CD4-positive, alpha-beta memory T cell (primary cell): ENCODE measurements around the gene TMEM258. TPM values are rescaled to one million over a fixed set of nuclear protein-coding genes. Genes with fewer than 3 reads are reported as not detected.

Experiments
- CTCF ChIA-PET: fragments of 350-600 bp; sonication (Branson Sonifier 250); formaldehyde crosslinking; loops from one replicate; lab custom pipeline; 2021; ENCODE audit warnings: inconsistent platforms; ENCODE audit not compliant: partially characterized antibody; lab: Charles Lee
- POLR2A ChIA-PET: fragments of 350-600 bp; sonication (Branson Sonifier 250); formaldehyde crosslinking; loops from one replicate; lab custom pipeline; 2021; ENCODE audit not compliant: partially characterized antibody; lab: Charles Lee
- DNase-seq, 5 donors: peaks; one replicate each; pipeline versions ENCODE4 v3.0.0 to v3.0.0-alpha.2; 2020 to 2022; ENCODE audit warnings: mixed read lengths in 1 of 5
- H3K27ac ChIP-seq: one replicate; pipeline ENCODE4 v1.7.0; 2013; ENCODE audit warnings: low read depth, low read length
- H3K27me3 ChIP-seq: 2 replicates; pipeline ENCODE4 v1.7.0; 2013; ENCODE audit warnings: mild to moderate bottlenecking, low read length, moderate library complexity; ENCODE audit not compliant: insufficient read depth
- H3K36me3 ChIP-seq: 2 replicates; pipeline ENCODE4 v1.7.0; 2013; ENCODE audit warnings: mild to moderate bottlenecking, low read length, moderate library complexity; ENCODE audit not compliant: insufficient read depth
- H3K4me1 ChIP-seq: 2 replicates; pipeline ENCODE4 v1.7.0; 2013; ENCODE audit warnings: mild to moderate bottlenecking, low read length, moderate library complexity; ENCODE audit not compliant: insufficient read depth
- H3K4me3 ChIP-seq, 2 donors: one replicate each; pipeline ENCODE4 v1.7.0; 2013; ENCODE audit warnings: low read length in 2 of 2, mild to moderate bottlenecking in 1 of 2
- H3K9me3 ChIP-seq, 2 donors: one replicate each; pipeline ENCODE4 v1.7.0; 2013; ENCODE audit warnings: low read length in 2 of 2, control low read depth in 1 of 2; ENCODE audit not compliant: control insufficient read depth in 1 of 2
- H3K27ac Mint-ChIP-seq, 7 donors: one replicate each; pipeline ENCODE4 v1.8.0; 2020 to 2021; ENCODE audit warnings: mixed read lengths in 7 of 7, mild to moderate bottlenecking in 6 of 7, inconsistent platforms in 3 of 7, moderate library complexity in 3 of 7
- H3K27me3 Mint-ChIP-seq, 2 donors: one replicate each; pipeline ENCODE4 v1.8.0; 2020 to 2021; ENCODE audit warnings: mixed read lengths in 2 of 2
- H3K36me3 Mint-ChIP-seq, 2 donors: one replicate each; pipeline ENCODE4 v1.8.0; 2020 to 2021; ENCODE audit warnings: mixed read lengths in 2 of 2, inconsistent platforms in 1 of 2, mild to moderate bottlenecking in 1 of 2
- H3K4me1 Mint-ChIP-seq, 4 donors: one replicate each; pipeline ENCODE4 v1.8.0; 2020 to 2021; ENCODE audit warnings: mixed read lengths in 4 of 4, mild to moderate bottlenecking in 1 of 4
- H3K4me3 Mint-ChIP-seq, 8 donors: one replicate each; pipeline ENCODE4 v1.8.0; 2020 to 2021; ENCODE audit warnings: mixed read lengths in 8 of 8, mild to moderate bottlenecking in 7 of 8, moderate library complexity in 6 of 8, inconsistent platforms in 3 of 8
- H3K9me3 Mint-ChIP-seq, 8 donors: one replicate each; pipeline ENCODE4 v1.8.0; 2020 to 2021; ENCODE audit warnings: mixed read lengths in 8 of 8, mild to moderate bottlenecking in 5 of 8, inconsistent platforms in 3 of 8, moderate library complexity in 1 of 8
- intact Hi-C: fragments of 100-400 bp; cut with micrococcal nuclease; formaldehyde crosslinking; loops from one replicate; pipeline ENCODE4 v1.15.1; 2023
- polyA plus RNA-seq, 2 donors: library from polyadenylated mRNA; unstranded; fragments of 300-500 nt; fragmentation: Illumina TruSeq; gene quantifications; one replicate each; pipeline ENCODE4 v1.2.3, GENCODE V29; 2021
- total RNA-seq, 2 experiments: library from RNA; stranded (reverse); gene quantifications; one replicate each; pipeline ENCODE4 v1.2.3, GENCODE V29; 2021

Gene TMEM258
- total and polyA plus RNA-seq, 4 experiments from 2014 or later, result 113 to 276 (median 152) TPM

DNA sequence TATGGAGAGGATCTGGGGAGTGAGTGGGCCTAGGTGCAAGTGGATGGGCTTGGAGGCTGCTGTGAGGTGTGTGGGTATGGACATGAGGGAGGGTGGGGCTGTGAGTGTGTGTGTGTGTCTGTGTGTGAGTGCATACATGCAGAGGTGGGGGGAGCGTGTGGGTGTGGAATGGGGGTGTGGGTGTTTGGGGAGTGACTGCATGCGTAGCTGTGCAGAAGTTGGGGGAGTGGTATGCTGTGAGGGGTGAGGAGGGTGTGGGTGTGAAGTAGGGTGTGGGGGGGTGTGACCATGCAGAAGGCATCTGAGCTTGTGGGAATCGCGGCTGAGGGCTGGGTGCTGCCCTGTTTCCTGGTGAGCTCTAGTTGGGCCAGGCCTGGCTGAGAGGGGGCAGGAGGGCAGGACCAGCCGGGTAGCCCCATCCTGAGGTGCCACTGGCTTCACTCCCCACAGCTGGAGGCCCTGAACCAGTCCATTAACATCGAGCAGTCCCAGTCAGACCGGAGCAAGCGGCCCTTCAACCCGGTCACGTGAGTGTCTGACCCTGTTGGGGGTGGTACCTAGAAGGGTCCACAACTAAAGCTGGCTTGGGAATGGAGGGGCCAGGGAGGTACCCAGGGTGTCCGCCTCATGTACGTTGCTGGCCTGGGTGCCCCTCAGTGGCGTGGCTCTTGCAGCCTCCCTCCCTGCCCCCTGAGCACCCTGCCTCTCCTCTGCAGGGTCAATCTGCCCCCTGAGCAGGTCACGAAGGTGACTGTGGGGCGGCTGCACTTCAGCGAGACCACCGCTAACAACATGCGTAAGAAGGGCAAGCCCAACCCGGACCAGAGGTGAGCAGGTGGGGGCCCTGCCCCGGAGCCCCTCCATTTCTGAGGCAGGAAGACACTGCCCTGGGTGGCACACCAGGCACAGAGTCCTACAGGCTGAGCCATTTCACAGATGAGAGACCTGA lies 16.5 kb downstream of the TMEM258 start:
- Histone ChIP-seq H3K9me3 (no peaks in the 10 kb centered on the region), H3K4me3 (no peak overlapping the region), H3K27me3 (no peaks in the 10 kb centered on the region), H3K4me1 (peaks cover 21% of the 10 kb centered on the region), H3K36me3 (no peaks in the 10 kb centered on the region), H3K27ac (no peak overlapping the region)
- no peaks in the 10 kb centered on the region for H3K27me3 Mint-ChIP-seq
- no peaks in the 10 kb centered on the region for H3K9me3 Mint-ChIP-seq
- peak overlapping the region in 2 of 8 donors; percentile 58 to 82 for H3K4me3 Mint-ChIP-seq
- CTCF ChIA-PET, result interaction anchor here (1.0 to 1.4 kb wide), 3 partner anchors 27 to 40 kb away, joined by 3 to 4 read pairs (median 4); no protein-coding TSS in a partner anchor
- DNase-seq, result peak in 1 of 5 donors; percentile 19
- peaks cover 8 to 37% (median 14%) of the 10 kb centered on the region in 4 donors for H3K4me1 Mint-ChIP-seq
- no peaks in the 10 kb centered on the region for H3K36me3 Mint-ChIP-seq
- H3K27ac Mint-ChIP-seq, result peak overlapping the region in 2 of 7 donors; percentile 27 to 30
- POLR2A ChIA-PET, result no interaction called here
- intact Hi-C loops, result no loop called here

GRCh38 chr11:61775106-61775505 lies 17.3 kb downstream of the TMEM258 start:
- CTCF ChIA-PET, result interaction anchor here (0.8 to 1.0 kb wide), 2 partner anchors 13 to 26 kb away, joined by 3 read pairs; no protein-coding TSS in a partner anchor

DNA sequence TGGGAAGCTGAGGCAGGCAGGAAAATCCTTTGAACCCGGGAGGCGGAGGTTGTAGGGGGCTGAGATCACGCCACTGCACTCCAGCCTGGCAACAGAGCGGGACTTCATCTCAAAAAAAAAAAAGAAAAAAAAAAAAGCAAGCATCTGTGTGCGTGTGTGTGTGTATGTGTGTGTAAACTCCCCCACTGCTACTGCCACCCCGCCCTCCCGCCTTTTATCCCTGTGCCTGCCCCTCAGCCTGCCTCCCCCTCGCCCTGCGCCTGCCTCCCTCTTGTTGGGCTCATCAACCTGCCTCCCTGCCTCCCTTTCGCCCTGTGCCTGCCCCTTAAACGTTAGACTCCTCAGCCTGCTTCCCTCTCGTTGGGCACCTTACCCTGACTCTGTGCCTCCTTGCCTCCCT lies 18.0 kb downstream of the TMEM258 start:
- no peaks in the 10 kb centered on the region for H3K36me3 Mint-ChIP-seq
- no peak for DNase-seq
- H3K4me1 Mint-ChIP-seq, result peaks cover 8 to 38% (median 15%) of the 10 kb centered on the region in 4 donors
- no peaks in the 10 kb centered on the region for H3K27me3 Mint-ChIP-seq
- H3K27me3 ChIP-seq, result no peaks in the 10 kb centered on the region
- intact Hi-C loops, result no loop called here
- H3K4me3 Mint-ChIP-seq, result no peak overlapping the region
- H3K27ac Mint-ChIP-seq, result peak overlapping the region in 1 of 7 donors; percentile 86
- H3K9me3 Mint-ChIP-seq, result no peaks in the 10 kb centered on the region
- no peak overlapping the region for H3K27ac ChIP-seq
- ChIA-PET CTCF (interaction anchor here (0.8 kb wide), 1 partner anchor 14 kb away, joined by 3 read pairs; no protein-coding TSS in a partner anchor), POLR2A (no interaction called here)
- no peaks in the 10 kb centered on the region for H3K9me3 ChIP-seq
- H3K4me3 ChIP-seq, result no peak overlapping the region
- H3K36me3 ChIP-seq, result no peaks in the 10 kb centered on the region
- H3K4me1 ChIP-seq, result peaks cover 21% of the 10 kb centered on the region

More at GRCh38 chr11:61775106-61775505, 17.3 kb downstream of the TMEM258 start:
- H3K27ac Mint-ChIP-seq, result peak overlapping the region in 1 of 7 donors; percentile 30
- Histone ChIP-seq H3K4me3 (no peak overlapping the region), H3K9me3 (no peaks in the 10 kb centered on the region), H3K27ac (no peak overlapping the region), H3K36me3 (no peaks in the 10 kb centered on the region), H3K4me1 (peaks cover 21% of the 10 kb centered on the region), H3K27me3 (no peaks in the 10 kb centered on the region)
- H3K9me3 Mint-ChIP-seq, result no peaks in the 10 kb centered on the region
- H3K4me3 Mint-ChIP-seq, result peak overlapping the region in 2 of 8 donors; percentile 58 to 64
- no peaks in the 10 kb centered on the region for H3K36me3 Mint-ChIP-seq
- H3K4me1 Mint-ChIP-seq, result peaks cover 8 to 38% (median 15%) of the 10 kb centered on the region in 4 donors
- POLR2A ChIA-PET, result no interaction called here
- intact Hi-C loops, result no loop called here
- H3K27me3 Mint-ChIP-seq, result no peaks in the 10 kb centered on the region
- DNase-seq, result no peak

GRCh38 chr11:61773809-61774208 lies 18.6 kb downstream of the TMEM258 start:
- no peaks in the 10 kb centered on the region for H3K36me3 ChIP-seq
- Mint-ChIP-seq H3K36me3 (no peaks in the 10 kb centered on the region), H3K27ac (peak overlapping the region in 1 of 7 donors; percentile 24), H3K4me1 (peaks cover 8 to 38% (median 15%) of the 10 kb centered on the region in 4 donors), H3K27me3 (no peaks in the 10 kb centered on the region), H3K9me3 (no peaks in the 10 kb centered on the region), H3K4me3 (no peak overlapping the region)
- H3K4me3 ChIP-seq, result no peak overlapping the region
- DNase-seq, result no peak
- no peak overlapping the region for H3K27ac ChIP-seq
- CTCF ChIA-PET, result no interaction called here
- no peaks in the 10 kb centered on the region for H3K27me3 ChIP-seq
- H3K4me1 ChIP-seq, result peaks cover 21% of the 10 kb centered on the region
- H3K9me3 ChIP-seq, result no peaks in the 10 kb centered on the region
- POLR2A ChIA-PET, result no interaction called here
- intact Hi-C loops, result no loop called here

DNA sequence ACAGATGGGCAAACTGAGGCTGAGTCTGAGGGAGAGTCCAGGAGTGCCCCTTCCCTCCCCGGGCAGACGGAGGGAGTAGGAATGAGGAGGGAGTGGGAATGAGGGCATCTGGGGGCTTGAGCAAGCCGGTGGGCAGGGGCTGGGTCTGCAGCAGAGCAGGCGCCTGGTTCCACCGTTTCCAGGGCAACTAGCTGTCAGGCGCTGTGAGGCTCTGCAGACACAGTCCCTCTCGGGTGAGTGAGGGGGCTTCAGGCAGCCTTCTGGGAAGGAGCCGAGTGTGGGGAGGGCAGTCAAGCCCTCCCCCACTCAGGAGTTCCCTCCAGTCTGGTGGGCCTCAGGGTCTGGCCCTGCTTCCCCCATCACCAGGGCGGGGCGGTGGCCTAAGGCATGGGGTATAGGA lies 19.0 kb downstream of the TMEM258 start:
- peaks cover 8 to 37% (median 15%) of the 10 kb centered on the region in 4 donors for H3K4me1 Mint-ChIP-seq
- Histone ChIP-seq H3K36me3 (no peaks in the 10 kb centered on the region), H3K4me1 (peaks cover 21% of the 10 kb centered on the region), H3K27ac (no peak overlapping the region), H3K9me3 (no peaks in the 10 kb centered on the region), H3K27me3 (no peaks in the 10 kb centered on the region), H3K4me3 (no peak overlapping the region)
- no peaks in the 10 kb centered on the region for H3K36me3 Mint-ChIP-seq
- no peaks in the 10 kb centered on the region for H3K9me3 Mint-ChIP-seq
- intact Hi-C loops, result no loop called here
- CTCF ChIA-PET, result no interaction called here
- H3K27me3 Mint-ChIP-seq, result no peaks in the 10 kb centered on the region
- no peak for DNase-seq
- no peak overlapping the region for H3K4me3 Mint-ChIP-seq
- POLR2A ChIA-PET, result no interaction called here
- peak overlapping the region in 1 of 7 donors; percentile 41 for H3K27ac Mint-ChIP-seq

DNA sequence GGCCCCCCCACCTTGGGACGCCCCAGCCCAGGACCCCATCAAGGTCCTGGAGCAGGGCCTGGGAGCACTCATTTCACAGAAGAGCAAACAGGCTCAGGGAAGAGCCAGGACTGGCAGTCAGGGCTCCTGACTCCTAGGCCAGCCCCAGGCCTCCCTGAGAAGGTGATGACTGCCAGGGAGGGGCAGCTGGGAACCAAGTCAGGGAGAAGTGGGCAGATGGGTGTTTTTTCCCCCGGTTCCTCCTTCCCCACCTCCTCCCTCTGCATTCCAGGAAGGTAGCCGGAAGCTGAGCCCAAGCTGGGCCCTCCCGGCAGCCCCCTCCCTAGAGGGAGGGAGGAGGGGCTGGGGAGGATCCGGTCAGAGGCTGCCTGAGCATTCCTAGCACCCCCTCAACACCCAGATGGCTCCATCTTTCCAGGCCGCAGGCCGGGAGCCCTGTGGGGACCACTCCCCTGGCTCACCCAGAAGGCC lies 20.4 kb downstream of the TMEM258 start:
- Histone ChIP-seq H3K36me3 (no peaks in the 10 kb centered on the region), H3K27me3 (no peaks in the 10 kb centered on the region), H3K27ac (no peak overlapping the region), H3K4me3 (no peak overlapping the region), H3K4me1 (peaks cover 13% of the 10 kb centered on the region), H3K9me3 (no peaks in the 10 kb centered on the region)
- DNase-seq, result no peak
- Mint-ChIP-seq H3K36me3 (no peaks in the 10 kb centered on the region), H3K9me3 (no peaks in the 10 kb centered on the region), H3K27ac (no peak overlapping the region), H3K4me3 (peak overlapping the region in 1 of 8 donors; percentile 23), H3K27me3 (no peaks in the 10 kb centered on the region), H3K4me1 (peaks cover 5 to 28% (median 10%) of the 10 kb centered on the region in 4 donors)
- intact Hi-C loops, result no loop called here
- CTCF ChIA-PET, result no interaction called here
- POLR2A ChIA-PET, result interaction anchor here (0.6 kb wide), 1 partner anchor 16 kb away, joined by 3 read pairs; no protein-coding TSS in a partner anchor
